ENCODE measurements around the gene HELQ.

HELQ gene

DNA sequence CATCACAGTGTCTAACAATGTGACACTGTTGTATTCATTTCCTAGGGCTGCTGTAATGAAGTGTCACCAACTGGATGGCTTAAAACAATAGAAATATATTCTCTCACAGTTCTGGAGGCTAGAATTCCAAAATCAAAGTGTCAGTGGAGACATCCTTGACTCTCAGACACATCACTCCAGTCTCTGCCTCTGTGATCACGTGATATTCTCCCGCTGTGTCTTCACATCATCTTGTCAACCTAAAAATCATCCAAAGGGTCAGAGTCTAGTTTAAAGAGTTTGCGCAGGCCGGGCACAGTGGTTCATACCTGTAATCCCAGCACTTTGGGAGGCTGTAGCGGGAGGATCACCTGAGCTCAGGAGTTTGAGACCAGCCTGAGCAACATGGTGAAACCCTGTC lies 84.4 kb downstream of the HELQ start:
- TF ChIP-seq, protein P1, sequence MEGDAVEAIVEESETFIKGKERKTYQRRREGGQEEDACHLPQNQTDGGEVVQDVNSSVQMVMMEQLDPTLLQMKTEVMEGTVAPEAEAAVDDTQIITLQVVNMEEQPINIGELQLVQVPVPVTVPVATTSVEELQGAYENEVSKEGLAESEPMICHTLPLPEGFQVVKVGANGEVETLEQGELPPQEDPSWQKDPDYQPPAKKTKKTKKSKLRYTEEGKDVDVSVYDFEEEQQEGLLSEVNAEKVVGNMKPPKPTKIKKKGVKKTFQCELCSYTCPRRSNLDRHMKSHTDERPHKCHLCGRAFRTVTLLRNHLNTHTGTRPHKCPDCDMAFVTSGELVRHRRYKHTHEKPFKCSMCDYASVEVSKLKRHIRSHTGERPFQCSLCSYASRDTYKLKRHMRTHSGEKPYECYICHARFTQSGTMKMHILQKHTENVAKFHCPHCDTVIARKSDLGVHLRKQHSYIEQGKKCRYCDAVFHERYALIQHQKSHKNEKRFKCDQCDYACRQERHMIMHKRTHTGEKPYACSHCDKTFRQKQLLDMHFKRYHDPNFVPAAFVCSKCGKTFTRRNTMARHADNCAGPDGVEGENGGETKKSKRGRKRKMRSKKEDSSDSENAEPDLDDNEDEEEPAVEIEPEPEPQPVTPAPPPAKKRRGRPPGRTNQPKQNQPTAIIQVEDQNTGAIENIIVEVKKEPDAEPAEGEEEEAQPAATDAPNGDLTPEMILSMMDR (IDR thresholded peaks at IDR 0.05; ENCODE audit: low read depth, low read length, missing control alignments), result no peak
- H3K4me3 ChIP-seq (ENCODE audit: low read depth, low read length), result no peak overlapping the region
- DNase-seq (ENCODE audit: low read depth), result no peak

DNA sequence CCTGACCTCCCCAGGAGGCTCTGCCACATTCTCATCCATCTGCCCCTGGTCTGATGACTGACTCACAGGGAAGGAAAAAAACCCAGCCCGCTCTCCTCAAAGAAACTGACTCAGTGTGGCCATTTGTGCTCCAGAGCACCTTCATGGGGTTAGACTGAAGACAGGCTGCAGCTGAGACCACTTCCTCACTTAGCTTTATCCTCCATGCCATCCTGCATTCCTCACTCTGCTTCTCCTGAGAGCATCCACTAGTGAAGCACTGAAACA lies 85.0 kb downstream of the HELQ start:
- TF ChIP-seq, protein P1 (IDR thresholded peaks at IDR 0.05; ENCODE audit: low read depth, low read length, missing control alignments), result no peak
- no peak for DNase-seq (ENCODE audit: low read depth)
- H3K4me3 ChIP-seq (ENCODE audit: low read depth, low read length), result no peak overlapping the region

DNA sequence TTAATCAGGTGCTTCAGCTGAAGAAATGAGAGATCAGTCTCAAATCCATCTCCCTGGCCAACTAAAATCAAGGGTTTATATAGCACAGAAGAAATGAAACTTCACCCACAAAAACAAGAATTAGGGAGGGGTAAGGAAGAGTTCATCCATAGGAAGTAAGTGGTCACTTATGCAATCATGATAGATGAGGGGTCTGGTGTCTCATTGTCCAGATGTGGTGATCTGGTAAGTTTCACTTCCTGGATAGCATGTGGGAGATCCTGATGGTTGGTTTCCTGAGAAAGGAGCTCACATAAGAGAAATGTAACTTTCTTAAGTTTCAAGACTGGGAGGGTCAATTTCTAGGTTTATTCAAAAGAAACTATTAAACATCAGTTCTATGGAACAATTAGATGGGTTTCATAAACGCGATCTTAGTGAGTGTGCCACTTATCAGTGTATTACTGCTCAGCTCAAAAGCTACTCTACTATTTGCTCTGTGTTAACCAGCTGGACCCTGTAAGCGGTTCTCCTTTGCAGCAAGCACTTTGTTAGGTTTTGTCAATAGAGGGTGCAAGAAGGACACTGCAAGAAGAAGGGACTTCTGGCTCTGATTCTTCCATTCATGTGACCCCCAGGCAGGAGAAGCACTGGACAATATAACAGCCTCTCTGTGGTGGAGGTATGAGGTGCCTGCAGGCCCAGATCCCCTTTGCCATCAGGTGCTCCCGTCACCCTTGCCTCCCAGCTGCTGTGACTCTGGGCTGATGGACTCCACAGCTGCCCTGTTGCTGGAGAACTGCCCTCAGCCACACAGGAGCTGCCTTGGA lies 85.6 kb downstream of the HELQ start:
- TF ChIP-seq, protein P1 (IDR thresholded peaks at IDR 0.05; ENCODE audit: low read depth, low read length, missing control alignments), result no peak
- no peak overlapping the region for H3K4me3 ChIP-seq (ENCODE audit: low read depth, low read length)
- no peak for DNase-seq (ENCODE audit: low read depth)

DNA sequence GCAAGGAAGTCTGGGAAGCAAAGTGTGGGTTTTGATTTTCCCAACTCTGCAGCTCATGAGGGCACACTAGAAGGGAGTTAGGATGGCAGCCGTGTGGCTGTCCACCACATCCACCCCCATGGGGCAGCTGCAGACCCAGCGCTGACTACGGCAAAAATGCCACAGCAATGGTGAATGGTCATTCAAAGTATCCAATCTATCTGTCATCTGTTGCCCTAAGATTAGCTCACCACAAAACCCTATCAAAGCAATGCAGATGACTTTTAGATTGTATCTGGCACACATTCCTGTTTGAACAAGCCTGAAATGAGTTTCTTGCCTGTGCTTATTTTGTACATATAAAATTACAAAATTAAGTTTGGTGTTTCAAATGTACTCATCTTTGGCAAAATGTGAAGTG lies 91.3 kb downstream of the HELQ start:
- H3K4me3 ChIP-seq (ENCODE audit: low read depth, low read length), result no peak overlapping the region
- no peak for DNase-seq (ENCODE audit: low read depth)
- TF ChIP-seq, protein P1 (IDR thresholded peaks at IDR 0.05; ENCODE audit: low read depth, low read length, missing control alignments), result no peak

DNA sequence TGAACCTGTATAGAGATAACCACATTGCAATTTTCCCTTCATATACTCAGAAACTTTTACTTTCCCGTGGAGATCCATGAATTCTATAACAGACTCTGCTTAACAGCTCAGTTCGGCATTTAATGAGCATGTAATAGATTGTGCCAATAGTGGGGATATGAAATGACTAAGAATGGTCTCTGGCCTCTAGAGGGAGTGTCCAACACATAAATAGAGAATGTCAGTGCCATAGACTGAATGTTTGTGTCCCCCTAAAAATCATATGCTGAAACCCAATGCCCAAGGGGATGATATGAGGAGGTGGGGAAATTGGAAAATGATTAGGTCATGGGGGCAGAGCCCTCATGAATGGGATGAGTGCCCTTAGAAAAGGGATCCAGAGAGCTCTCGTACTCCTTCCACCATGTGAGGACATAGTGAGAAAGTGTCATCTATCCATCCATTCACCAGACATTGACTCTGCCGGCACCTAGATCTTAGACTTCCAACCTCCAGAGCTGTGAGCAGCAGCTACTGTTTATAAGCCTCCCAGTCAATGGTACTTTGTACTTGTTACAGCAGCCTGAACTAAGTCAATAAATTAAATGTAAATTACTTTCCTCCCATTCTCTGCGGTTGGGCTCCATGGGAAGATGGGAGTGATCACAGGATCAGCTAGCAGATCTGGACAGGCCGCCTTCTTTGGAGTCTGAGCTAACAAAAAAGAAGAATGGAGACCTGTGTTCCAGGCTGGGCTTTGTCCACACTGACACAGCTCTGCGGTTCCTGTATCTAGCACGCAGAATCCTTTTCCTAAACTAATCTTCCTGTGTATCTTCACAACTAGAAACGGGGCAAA lies 92.9 kb downstream of the HELQ start:
- H3K4me3 ChIP-seq (ENCODE audit: low read depth, low read length), result no peak overlapping the region
- TF ChIP-seq, protein P1 (IDR thresholded peaks at IDR 0.05; ENCODE audit: low read depth, low read length, missing control alignments), result peak; percentile 38
- no peak for DNase-seq (ENCODE audit: low read depth)

DNA sequence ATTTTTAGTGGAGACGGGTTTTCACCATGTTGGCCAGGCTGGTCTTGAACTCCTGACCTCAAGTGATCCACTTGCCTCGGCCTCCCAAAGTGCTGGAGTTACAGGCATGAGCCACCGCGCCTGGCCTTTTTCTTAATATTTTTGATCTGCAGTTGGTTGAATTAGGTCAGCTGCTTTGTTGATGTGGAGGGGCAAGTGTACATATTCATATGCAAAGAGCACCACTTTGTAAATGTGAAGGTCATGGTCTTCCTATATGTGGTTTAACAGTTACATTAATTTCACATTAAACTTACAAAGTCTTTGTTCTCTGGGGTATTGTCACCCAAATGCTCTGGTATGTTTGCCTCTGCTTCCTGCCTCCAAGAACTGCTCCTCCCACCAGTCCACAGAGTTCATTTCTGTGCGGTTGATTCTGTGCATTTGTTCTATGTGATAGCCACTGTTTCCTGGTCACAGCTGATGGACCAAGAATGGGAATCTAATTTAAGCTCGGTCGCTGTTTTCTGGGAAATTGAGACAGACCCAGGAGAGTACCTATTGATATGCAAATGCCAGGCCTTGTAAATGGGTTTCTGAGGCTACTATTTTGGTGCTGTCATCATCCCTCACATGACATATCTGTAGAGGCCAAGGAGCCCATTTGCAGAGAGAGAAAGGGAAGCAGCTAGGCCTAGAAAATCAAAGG lies 94.1 kb downstream of the HELQ start:
- DNase-seq (ENCODE audit: low read depth), result no peak
- TF ChIP-seq, protein P1 (IDR thresholded peaks at IDR 0.05; ENCODE audit: low read depth, low read length, missing control alignments), result no peak

More for the DNA sequence above, 94.1 kb downstream of the HELQ start:
- H3K4me3 ChIP-seq (ENCODE audit: low read depth, low read length), result no peak overlapping the region

Measured in GM12864 (cell line).